Mononuclear cell (primary cell): ENCODE data around the gene PML. TPM values are rescaled to one million over a fixed set of nuclear protein-coding genes. Genes with fewer than 3 reads are reported as not detected.
"Not testable (repeated sequence)": the region's sequence is repeated elsewhere in the genome, so short reads cannot be mapped to it uniquely, and the experiment has no call there.

Source experiments
- H3K27me3 ChIP-seq: 2 replicates; pipeline ENCODE4 v1.6.0; 2011; ENCODE audit warnings: low read length, control low read depth; ENCODE audit not compliant: insufficient read depth
- H3K4me1 ChIP-seq: 2 replicates; pipeline ENCODE4 v1.5.1; 2011; ENCODE audit warnings: mild to moderate bottlenecking, low read length, control low read depth; ENCODE audit not compliant: insufficient read depth
- H3K4me3 ChIP-seq: 2 replicates; pipeline ENCODE4 v1.5.1; 2011; ENCODE audit warnings: mild to moderate bottlenecking, low read length, moderate library complexity
- H3K9me3 ChIP-seq: 2 replicates; pipeline ENCODE4 v1.5.1; 2011; ENCODE audit warnings: low read depth, mild to moderate bottlenecking, control low read depth, low read length
- total RNA-seq: library from RNA; depleted of rRNA; stranded (reverse); fragments of >200 nt; gene quantifications from one replicate; pipeline ENCODE4 v1.2.3, GENCODE V29; 2012

The PML gene
- total RNA-seq, 1 donor: 23.1 TPM

DNA sequence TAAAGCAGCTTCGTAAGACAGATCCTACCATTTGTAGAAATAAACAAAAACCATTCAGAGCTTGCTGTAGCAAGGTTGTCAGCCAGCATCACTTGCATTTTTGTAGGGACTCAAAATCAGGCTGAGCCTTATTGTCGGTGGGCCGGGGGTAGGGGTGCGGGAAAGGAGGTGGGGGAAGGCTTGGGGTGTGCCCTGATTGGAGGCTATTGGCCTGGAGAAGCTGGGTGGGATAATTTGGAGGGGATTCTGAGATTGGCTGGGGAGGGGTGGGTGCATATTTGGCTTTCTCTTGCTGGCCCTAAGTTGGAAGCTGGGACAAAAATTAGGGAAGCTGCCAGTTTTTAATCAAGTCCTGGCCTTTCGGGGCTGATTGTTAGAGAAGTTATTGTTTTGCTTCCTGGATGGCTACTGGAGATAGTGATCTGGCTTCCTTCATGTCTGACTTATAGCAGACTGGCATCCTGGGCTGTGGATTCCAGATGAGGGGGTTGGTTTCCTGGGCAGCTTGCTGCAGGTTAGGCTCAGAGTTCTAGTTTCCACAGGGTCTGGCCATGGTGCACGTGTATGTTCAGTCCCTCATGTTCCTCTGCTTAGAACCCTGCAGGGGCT lies 25.3 kb upstream of the PML start:
- Histone ChIP-seq H3K27me3 (no peaks in the 10 kb centered on the region), H3K9me3 (no peaks in the 10 kb centered on the region), H3K4me1 (peaks cover 29% of the 10 kb centered on the region), H3K4me3 (no peak overlapping the region)

DNA sequence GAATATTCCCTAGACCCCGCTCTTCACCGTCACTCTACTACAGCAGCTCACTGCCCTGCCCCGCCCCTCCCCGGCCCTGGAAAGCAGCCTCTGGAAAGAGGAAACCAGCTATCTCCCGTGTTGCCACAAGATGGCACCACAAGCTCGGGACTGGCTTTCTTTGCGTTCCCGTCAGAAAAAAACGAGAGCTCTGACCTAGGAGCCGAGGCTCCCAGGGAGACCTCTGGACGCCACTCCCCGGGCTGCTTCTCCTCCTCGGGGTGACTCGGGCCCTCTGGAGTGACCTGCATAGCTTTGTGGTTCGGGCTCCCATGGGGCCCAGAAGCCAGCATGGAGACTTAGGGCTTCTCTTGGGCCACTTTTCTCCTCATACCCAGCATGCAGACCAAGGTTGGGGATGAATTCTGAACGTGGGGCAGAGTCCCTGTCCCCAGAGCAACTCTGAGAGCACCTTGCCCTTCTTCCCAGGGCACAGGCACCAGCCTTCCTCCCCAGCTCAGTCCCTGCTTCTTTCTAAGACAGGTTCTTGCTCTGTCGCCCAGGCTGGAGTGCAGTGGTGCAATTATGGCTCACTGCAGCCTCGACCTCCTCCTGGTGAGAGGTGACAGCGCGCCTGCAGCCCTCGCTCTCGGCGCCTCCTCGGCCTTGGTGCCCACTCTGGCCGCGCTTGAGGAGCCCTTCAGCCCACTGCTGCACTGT lies 21.4 kb upstream of the PML start:
- Histone ChIP-seq H3K27me3 (peaks cover 8% of the 10 kb centered on the region), H3K4me1 (peaks cover 26% of the 10 kb centered on the region), H3K9me3 (no peaks in the 10 kb centered on the region), H3K4me3 (no peak overlapping the region)

DNA sequence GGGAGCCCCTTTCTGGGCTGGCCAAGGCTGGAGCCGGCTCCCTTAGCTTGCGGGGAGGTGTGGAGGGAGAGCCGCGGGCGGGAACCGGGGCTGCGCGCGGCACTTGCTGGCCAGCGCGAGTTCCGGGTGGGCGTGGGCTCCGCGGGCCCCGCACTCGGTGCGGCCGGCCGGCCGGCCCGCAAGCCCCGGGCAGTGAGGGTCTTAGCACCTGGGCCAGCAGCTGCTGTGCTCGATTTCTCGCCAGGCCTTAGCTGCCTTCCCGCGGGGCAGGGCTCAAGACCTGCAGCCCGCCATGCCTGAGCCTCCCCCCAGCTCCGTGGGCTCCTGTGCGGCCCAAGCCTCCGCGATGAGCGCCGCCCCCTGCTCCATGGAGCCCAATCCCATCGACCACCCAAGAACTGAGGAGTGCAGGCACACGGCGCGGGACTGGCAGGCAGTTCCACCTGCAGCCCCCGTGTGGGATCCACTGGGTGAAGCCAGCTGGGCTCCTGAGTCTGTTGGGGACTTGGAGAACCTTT lies 20.8 kb upstream of the PML start:
- not testable (repeated sequence) for H3K4me3 ChIP-seq, H3K27me3 ChIP-seq, H3K9me3 ChIP-seq
- peaks cover 26% of the 10 kb centered on the region for H3K4me1 ChIP-seq

DNA sequence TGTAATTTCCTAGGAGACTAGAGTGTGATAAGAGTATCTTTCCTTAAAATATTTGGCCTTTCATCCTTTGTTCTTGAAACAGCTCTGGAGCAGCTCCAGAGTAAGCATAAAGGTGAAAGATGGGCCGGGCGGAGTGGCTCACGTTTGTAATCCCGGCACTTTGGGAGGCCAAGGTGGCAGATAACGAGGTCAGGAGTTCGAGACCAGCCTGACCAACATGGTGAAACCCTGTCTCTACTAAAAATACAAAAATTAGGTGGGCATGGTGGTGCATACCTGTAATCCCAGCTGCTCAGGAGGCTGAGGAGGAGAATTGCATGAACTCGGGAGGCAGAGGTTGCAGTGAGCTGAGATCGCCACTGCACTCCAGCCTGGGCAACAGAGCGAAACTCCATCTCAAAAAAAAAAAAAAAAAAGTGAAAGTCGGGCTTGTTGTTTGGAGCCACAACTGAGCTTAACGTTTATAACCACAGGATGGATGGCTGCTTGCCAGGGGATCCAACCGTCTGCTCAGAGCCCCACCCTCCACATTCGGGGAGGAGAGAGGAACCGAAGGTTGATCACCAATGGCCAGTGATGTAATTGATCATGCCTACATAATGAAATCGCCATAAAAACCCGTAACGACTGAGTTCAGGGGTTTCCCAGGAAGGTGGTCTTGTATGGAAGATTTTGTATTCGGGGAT lies 18.9 kb upstream of the PML start:
- H3K9me3 ChIP-seq, H3K4me3 ChIP-seq, H3K27me3 ChIP-seq: not testable (repeated sequence)
- H3K4me1 ChIP-seq: peaks cover 27% of the 10 kb centered on the region

DNA sequence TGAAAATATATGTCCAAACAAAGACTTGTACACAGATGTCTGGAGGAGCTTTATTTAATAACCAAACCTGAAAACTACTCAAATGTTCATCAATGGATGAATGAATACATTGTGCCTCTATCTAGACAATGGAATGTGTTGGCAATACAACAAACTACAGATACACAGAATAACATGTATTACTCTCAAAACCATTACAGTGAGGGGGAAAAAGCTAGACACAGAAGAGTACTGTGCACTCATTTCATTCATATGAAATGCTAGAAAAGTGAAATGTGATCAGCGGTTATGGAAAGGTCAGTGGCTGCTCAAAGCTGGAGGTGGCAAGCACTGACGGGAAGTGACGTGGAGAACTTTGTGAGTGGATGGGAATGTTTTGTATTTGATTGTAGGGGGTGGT lies 15.6 kb upstream of the PML start:
- H3K27me3 ChIP-seq: peaks cover 8% of the 10 kb centered on the region
- H3K9me3 ChIP-seq: no peaks in the 10 kb centered on the region
- H3K4me1 ChIP-seq: peaks cover 50% of the 10 kb centered on the region
- no peak overlapping the region for H3K4me3 ChIP-seq

DNA sequence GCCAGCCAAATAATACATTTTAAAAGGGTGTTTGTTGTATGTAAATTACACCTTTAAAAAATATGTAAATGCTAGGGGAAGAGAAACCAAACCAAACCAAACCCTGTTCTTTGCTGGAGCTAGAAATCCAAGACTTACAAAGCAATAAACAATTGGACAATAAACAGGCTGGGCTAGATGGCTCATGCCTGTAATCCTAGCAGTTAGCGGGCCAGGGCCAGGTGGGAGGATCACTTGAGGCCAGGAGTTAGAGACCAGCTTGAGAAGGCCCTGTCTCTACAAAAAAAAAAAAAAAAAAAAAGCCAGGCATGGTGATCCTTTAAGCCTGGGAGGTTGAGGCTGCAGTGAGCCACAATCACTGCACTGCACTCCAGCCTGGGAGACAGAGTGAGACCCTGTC lies 14.9 kb upstream of the PML start:
- H3K9me3 ChIP-seq: no peaks in the 10 kb centered on the region
- peaks cover 52% of the 10 kb centered on the region for H3K4me1 ChIP-seq
- no peak overlapping the region for H3K4me3 ChIP-seq
- peaks cover 8% of the 10 kb centered on the region for H3K27me3 ChIP-seq

DNA sequence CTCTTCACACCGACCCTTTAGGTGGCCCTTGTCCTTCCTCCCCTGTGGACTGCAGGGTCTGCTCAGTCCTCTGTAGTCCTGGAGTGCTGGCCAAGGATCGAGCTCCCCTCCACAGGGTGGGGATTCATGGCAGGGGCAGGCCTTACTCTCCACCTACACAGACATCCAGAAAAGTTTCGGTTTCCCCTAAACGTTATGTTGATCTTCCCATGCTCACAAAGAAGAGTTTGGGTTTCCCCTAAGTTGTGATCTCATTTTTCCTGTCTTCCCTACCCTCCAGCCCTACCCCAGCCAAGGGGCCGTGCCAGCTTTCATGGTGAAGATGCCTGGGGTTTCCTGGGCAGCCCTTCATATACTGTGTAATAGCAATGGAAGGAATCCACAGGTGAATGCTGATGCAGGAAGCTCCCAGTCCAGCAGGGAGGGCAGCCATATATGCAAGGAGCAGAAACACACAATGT lies 12.7 kb upstream of the PML start:
- no peaks in the 10 kb centered on the region for H3K9me3 ChIP-seq
- H3K4me3 ChIP-seq: no peak overlapping the region
- H3K27me3 ChIP-seq: no peaks in the 10 kb centered on the region
- peaks cover 45% of the 10 kb centered on the region for H3K4me1 ChIP-seq

DNA sequence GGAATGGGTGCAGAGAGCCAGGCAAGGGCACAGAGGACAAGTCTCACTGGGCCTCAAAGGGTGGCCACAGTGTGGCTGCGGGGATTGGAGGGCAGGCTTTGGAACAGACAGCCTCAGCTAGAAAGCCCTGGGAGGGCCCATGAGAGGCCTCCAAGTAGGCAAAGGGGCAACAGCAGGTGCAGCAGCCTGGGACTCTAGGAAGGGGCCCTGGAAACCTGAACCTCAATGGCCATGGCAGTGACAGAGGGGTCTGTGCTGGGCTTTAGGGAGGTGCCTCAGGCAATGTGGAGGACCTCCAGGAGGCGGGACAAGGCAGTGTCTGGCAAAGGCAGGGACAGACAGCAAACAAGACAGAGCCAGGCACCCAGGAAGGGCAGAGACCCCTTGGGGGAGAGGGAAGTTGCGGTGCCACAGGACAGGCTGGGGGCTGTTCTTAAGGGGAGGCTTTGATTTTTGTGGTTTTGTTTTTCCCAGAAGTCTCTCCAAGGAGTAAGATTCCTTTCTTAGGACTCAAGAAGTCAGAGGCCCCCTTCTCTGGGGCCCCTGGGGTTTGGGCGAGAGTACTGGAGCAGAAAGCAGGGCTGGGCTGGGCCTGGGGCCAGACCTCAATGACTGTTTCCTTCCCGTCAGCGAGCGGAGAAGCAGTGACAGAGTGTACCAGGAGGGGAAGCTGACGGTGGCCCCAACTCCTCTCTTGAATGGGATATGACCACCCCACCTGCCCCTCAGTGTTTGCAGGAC lies 12.1 kb upstream of the PML start:
- H3K27me3 ChIP-seq: no peaks in the 10 kb centered on the region
- no peaks in the 10 kb centered on the region for H3K9me3 ChIP-seq
- no peak overlapping the region for H3K4me3 ChIP-seq
- H3K4me1 ChIP-seq: peaks cover 45% of the 10 kb centered on the region

DNA sequence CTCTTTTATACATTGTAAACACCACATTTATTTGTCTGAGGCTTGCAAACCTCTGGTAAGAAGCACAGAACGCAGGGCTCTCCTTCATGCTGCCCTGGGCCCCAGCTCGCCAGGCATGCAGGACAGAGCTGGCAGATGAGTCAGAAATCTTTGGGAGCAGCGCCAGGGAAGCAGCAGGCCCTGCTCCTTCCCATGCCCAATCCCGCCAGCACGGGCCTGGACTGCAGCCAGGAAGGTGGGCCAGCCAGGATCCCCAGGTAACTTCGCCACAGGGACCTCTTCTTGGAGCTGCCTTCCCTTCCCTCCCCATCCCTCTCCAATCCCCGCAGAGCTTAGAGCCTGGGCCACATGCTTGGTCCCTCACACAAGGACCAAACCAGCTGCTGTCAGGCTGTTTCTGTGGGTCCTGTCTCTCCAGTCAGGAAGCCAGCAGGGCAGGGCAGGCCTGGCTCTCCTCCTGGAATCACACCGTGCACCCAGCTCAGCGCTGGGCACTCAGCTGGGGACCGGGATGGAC lies 11.2 kb upstream of the PML start:
- H3K9me3 ChIP-seq: no peaks in the 10 kb centered on the region
- no peak overlapping the region for H3K4me3 ChIP-seq
- peaks cover 45% of the 10 kb centered on the region for H3K4me1 ChIP-seq
- no peaks in the 10 kb centered on the region for H3K27me3 ChIP-seq

DNA sequence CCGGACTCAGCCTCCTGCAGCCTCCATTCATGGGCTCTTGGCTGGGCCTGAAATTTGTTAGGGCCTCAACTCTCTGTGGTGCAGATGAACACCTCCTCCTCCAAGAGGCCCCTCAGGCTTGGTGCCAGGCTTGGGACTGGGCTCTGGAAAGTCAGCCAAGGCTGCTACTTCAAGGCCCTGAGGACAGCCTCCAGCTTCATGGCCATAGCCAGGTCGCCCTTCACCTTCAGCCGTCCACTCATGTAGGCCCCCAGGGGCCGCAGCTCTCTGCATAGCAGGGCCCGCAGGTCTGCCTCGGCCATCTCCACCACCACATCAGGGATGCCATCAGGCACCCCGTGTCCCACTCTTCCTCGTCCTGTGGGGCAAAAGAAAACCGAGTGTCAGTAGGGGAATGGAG lies 10.7 kb upstream of the PML start:
- no peak overlapping the region for H3K4me3 ChIP-seq
- H3K27me3 ChIP-seq: no peaks in the 10 kb centered on the region
- no peaks in the 10 kb centered on the region for H3K9me3 ChIP-seq
- H3K4me1 ChIP-seq: peaks cover 45% of the 10 kb centered on the region

DNA sequence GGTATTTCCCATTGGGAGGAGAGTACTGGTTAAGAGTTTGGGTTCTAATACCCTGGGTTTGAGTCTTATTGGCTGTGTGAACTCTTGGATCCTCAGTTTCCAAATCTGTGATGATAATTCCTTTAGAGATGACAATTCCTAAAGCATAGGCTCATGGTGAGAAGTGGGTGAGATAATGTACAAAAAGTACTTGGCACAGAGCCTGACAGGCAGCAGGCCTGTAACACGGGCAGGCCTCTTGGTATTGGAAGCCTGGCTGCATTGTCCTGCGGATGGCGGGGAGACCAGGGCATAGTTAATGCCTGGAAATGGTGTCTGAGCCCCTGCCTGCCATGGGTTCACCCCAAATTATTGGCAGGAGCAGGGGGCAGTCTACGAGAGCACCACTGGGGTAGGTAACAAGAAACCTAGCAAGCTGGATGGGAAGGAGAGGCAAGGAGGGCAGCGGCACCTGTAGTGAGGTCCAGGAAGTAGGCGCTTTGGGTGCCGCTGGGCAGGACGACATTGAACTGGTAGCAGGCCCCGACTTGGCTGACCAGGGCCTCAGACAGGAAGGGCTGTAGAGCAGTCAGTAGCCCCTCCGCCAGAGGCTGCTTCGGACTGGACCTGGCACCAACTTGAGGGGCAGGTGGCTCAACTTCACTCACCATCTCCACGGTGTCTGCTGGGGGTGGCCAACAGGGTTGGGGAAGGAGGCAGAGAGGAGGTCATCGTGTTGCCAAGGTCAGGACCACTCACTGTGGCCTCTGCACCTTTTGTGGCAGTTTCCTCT lies 10.1 kb upstream of the PML start:
- Histone ChIP-seq H3K4me3 (no peak overlapping the region), H3K4me1 (peaks cover 45% of the 10 kb centered on the region), H3K9me3 (no peaks in the 10 kb centered on the region), H3K27me3 (no peaks in the 10 kb centered on the region)

DNA sequence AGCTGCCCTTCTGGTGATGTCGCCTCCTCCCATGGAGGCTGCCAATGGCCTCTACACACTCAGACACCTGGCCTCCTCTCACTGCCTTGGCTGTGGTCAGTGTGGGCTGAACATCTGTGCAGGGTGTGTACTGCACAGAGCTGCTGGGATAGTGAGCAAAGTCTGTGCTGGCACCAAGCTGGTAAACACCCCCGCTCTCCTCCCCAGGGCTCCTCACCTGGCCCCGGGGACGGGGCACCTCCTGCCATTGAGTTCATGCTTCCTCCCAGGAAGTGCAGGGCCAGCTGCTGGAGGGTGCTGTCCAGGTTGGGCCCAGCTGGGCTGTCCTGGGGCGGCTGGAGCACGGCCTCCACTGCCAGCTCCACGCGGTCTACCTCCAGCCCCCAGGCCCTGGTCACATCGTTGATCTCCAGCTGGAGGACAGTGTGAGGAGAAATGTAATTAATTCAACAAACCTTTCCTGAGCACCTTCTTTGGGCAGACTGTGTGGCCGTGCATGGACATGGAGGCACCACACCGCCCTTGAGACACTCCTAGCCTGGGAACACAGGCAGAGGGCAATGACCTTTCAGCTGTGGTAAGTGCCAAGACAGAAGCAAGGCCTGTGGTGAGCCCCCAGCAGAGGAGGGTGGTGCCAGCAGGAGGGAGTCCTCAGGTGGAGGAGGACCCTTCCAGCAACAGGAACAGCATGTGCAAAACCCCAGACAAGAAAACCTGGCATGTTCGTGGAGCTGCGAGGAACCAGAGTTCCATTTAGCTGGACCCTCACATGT lies 9.2 kb upstream of the PML start:
- H3K27me3 ChIP-seq: no peaks in the 10 kb centered on the region
- peaks cover 45% of the 10 kb centered on the region for H3K4me1 ChIP-seq
- H3K4me3 ChIP-seq: no peak overlapping the region
- H3K9me3 ChIP-seq: no peaks in the 10 kb centered on the region

DNA sequence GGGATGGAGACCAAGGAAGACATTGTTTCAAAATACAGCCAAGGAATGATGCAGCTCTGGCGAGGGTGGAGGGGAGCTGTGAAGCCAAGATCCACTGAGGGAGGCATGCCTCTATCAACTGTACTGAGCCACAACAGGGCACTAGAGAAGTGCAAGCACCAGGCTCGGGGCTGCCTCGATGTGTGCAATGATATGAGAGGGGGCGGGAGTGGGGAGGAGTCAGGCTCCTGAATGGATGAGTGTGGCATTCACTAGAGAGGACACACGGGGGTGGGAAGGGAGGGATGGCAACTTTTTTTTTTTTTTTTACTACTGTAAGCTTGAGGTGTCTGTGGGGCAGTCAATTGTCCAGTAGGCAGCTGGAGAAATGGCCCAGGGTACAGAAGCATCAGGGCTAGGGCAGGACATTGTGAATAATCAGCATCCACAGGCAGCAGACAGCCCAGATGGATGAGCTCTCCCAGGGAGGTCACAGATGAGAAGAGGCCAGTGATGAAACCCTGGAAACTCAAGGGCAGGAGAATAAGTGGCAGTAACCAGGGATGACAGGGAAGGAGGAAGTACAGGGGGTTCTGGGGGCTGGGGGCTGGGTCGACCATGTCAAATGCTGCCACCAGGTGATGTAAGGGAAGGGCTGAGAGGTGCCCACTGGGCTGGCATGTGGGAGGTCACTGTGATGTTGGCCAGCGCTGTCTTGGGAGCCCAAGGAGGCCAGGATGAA lies 8.3 kb upstream of the PML start:
- Histone ChIP-seq H3K9me3 (no peaks in the 10 kb centered on the region), H3K27me3 (no peaks in the 10 kb centered on the region), H3K4me1 (peaks cover 43% of the 10 kb centered on the region), H3K4me3 (no peak overlapping the region)
